K562 (cell line): Measurements from ENCODE around the gene VMA21. TPM values are rescaled to one million over a fixed set of nuclear protein-coding genes. Genes with fewer than 3 reads are reported as not detected.

Experiments
- CEBPB ChIP-seq: fragments of 450-650 bp; IDR thresholded peaks from 2 replicates; pipeline ENCODE4 v1.6.1; 2016; ENCODE audit warnings: missing genetic modification characterization, missing compliant biosample characterization
- TAF9B ChIP-seq: fragments of 450-650 bp; IDR thresholded peaks from 2 replicates; pipeline ENCODE4 v1.6.1; 2018; ENCODE audit warnings: mild to moderate bottlenecking; ENCODE audit not compliant: partially characterized antibody
- polyA plus RNA-seq, 8 experiments: library from polyadenylated mRNA; depleted of rRNA in 4 of 8; stranded (reverse) in 5 of 8; unstranded in 3 of 8; fragments of >200 nt; fragmentation: Nextera tagmentation in 2 of 8; fragmentation: Illumina TruSeq in 1 of 8; extraction: Ambion mirVana in 2 of 8; extraction: Trizol in 1 of 8; gene quantifications; 2 replicates each; pipeline versions ENCODE4 v1.2.1 to v1.2.3, GENCODE V29; 2011 to 2014; ENCODE audit warnings: inconsistent platforms in 1 of 8, missing spikeins in 1 of 8
- total RNA-seq, 7 experiments: library from RNA; depleted of rRNA in 6 of 7; stranded (reverse); fragments of >200 nt in 6 of 7; fragmentation: Illumina TruSeq in 2 of 7; extraction: Trizol in 2 of 7; gene quantifications; 2 replicates each; pipeline versions ENCODE4 v1.2.1 to v1.2.3, GENCODE V29; 2011 to 2021; ENCODE audit warnings: low replicate concordance in 1 of 7
- TF ChIP-seq, protein P1 (sequence below): fragments of 450-650 bp; IDR thresholded peaks from 2 replicates; pipeline ENCODE4 v1.6.1; 2016; ENCODE audit warnings: mild to moderate bottlenecking, moderate library complexity

Gene VMA21
- total and polyA plus RNA-seq, 9 of the 15 experiments (the other 6 are each of a cell fraction or from before 2014, with no cell fraction given): 17.5 to 101 (median 47.5) TPM

GRCh38 chrX:151397741-151398070 lies 700 bp downstream of the VMA21 start (continued):
- TF ChIP-seq, protein P1, sequence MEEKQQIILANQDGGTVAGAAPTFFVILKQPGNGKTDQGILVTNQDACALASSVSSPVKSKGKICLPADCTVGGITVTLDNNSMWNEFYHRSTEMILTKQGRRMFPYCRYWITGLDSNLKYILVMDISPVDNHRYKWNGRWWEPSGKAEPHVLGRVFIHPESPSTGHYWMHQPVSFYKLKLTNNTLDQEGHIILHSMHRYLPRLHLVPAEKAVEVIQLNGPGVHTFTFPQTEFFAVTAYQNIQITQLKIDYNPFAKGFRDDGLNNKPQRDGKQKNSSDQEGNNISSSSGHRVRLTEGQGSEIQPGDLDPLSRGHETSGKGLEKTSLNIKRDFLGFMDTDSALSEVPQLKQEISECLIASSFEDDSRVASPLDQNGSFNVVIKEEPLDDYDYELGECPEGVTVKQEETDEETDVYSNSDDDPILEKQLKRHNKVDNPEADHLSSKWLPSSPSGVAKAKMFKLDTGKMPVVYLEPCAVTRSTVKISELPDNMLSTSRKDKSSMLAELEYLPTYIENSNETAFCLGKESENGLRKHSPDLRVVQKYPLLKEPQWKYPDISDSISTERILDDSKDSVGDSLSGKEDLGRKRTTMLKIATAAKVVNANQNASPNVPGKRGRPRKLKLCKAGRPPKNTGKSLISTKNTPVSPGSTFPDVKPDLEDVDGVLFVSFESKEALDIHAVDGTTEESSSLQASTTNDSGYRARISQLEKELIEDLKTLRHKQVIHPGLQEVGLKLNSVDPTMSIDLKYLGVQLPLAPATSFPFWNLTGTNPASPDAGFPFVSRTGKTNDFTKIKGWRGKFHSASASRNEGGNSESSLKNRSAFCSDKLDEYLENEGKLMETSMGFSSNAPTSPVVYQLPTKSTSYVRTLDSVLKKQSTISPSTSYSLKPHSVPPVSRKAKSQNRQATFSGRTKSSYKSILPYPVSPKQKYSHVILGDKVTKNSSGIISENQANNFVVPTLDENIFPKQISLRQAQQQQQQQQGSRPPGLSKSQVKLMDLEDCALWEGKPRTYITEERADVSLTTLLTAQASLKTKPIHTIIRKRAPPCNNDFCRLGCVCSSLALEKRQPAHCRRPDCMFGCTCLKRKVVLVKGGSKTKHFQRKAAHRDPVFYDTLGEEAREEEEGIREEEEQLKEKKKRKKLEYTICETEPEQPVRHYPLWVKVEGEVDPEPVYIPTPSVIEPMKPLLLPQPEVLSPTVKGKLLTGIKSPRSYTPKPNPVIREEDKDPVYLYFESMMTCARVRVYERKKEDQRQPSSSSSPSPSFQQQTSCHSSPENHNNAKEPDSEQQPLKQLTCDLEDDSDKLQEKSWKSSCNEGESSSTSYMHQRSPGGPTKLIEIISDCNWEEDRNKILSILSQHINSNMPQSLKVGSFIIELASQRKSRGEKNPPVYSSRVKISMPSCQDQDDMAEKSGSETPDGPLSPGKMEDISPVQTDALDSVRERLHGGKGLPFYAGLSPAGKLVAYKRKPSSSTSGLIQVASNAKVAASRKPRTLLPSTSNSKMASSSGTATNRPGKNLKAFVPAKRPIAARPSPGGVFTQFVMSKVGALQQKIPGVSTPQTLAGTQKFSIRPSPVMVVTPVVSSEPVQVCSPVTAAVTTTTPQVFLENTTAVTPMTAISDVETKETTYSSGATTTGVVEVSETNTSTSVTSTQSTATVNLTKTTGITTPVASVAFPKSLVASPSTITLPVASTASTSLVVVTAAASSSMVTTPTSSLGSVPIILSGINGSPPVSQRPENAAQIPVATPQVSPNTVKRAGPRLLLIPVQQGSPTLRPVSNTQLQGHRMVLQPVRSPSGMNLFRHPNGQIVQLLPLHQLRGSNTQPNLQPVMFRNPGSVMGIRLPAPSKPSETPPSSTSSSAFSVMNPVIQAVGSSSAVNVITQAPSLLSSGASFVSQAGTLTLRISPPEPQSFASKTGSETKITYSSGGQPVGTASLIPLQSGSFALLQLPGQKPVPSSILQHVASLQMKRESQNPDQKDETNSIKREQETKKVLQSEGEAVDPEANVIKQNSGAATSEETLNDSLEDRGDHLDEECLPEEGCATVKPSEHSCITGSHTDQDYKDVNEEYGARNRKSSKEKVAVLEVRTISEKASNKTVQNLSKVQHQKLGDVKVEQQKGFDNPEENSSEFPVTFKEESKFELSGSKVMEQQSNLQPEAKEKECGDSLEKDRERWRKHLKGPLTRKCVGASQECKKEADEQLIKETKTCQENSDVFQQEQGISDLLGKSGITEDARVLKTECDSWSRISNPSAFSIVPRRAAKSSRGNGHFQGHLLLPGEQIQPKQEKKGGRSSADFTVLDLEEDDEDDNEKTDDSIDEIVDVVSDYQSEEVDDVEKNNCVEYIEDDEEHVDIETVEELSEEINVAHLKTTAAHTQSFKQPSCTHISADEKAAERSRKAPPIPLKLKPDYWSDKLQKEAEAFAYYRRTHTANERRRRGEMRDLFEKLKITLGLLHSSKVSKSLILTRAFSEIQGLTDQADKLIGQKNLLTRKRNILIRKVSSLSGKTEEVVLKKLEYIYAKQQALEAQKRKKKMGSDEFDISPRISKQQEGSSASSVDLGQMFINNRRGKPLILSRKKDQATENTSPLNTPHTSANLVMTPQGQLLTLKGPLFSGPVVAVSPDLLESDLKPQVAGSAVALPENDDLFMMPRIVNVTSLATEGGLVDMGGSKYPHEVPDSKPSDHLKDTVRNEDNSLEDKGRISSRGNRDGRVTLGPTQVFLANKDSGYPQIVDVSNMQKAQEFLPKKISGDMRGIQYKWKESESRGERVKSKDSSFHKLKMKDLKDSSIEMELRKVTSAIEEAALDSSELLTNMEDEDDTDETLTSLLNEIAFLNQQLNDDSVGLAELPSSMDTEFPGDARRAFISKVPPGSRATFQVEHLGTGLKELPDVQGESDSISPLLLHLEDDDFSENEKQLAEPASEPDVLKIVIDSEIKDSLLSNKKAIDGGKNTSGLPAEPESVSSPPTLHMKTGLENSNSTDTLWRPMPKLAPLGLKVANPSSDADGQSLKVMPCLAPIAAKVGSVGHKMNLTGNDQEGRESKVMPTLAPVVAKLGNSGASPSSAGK: peak; percentile 27; the same call in 1 of the 2 replicates
- TF ChIP-seq TAF9B (no peak), CEBPB (tag) (peak; percentile 37; the same call in 1 of the 2 replicates)
